Measurements from ENCODE around the gene SEC14L6.
A peak's percentile ranks its signal among the peaks of the same experiment; 100 is the strongest.

SEC14L6 gene

DNA sequence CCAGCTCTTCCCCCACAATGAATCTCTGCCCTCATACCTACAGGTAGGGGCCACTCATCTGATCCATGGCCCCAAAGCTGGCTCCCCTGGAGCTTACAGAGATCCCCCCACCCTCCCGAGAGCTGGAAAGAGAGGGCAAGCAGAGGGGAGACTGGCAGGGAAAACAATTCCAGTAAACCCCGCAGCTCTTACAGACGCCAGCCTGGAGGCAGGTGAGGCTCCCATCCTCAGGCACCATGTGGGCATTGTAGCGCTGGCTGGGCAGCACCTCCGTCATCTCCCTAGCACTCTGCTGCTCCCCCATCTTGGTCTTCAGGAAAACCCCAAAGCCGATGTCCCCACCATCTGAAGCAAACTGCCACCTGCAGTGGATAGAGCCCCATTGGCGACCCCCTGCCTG is 55.2 kb downstream of the SEC14L6 start:
- no peak for DNase-seq

DNA sequence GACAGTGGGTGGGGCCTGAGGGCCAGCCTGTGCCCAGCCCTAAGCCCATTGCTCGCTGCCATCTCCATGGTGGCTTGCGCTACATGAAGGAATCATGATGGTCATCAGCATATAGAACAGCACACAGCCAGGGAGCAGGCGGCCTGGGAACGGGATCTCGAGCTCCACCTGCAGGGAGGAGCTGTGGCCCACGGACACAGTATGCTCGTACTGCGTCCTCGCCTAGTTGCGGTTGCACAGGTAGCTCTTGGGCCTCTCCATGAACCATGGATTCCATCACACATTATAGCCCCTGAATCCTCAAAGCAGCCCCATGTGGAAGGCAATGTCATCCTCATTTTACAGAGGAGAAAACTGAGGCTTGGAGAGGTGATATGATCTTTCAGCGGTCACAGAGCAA is 56.1 kb downstream of the SEC14L6 start:
- no peak for DNase-seq

DNA sequence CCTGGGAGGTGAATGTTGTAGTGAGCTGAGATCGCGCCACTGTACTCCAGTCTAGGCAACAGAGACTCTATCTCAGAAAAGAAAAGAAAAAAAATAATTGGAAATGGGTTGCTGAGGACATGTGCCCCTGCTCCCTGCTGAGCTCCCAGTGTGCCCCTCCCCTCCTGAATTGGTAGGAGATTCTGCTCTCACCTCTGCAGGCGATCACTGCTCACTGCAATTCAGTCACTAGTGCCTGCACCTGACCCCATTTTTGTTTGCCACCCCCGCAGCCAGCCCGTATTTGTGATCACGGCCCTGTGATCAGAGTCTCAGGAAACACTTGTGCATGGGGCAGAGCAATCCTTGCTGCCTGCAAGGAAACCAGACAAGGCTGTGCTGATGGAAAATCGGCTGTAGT is 58.4 kb downstream of the SEC14L6 start:
- no peak for DNase-seq

DNA sequence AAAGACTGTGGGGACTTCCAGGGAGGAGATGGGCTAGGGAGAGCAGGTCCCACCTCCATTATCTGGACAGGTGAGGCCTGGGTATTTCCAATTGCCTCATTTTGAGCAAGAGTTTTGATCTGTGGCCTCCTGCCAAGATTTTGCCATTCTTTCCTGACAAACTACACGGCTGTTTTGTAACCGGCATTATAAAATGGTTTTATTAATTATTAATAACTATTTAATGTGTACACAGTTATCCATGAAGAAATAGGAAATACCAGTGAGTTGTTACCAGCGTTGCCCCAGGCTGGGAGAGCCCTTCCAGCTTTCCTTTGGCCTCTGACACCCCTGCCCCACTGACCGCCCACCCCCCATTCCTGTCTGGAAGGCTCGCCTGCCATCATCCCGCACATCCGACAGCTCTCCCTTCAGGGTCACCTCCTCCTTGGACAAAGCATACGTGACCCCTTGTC is 59.9 kb downstream of the SEC14L6 start:
- no peak for DNase-seq

DNA sequence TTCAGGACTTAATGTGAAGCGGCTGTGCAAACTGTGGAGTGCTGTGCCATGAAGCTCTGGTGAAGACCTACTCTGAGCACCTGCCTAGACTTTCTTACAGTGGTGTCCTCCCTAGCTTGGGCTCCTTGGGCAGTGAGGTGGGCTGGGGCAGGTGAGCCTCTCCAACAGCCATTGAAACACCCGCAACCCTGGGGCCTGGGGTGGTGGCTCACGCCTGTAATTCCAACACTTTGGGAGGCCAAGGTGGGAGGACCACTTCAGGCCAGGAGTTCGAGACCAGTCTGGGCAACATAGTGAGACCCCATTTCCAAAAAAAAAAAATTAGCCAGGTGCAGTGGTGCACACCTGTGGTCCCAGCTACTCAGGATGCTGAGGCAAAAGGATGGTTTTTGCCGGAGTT is 60.4 kb downstream of the SEC14L6 start:
- no peak for DNase-seq

DNA sequence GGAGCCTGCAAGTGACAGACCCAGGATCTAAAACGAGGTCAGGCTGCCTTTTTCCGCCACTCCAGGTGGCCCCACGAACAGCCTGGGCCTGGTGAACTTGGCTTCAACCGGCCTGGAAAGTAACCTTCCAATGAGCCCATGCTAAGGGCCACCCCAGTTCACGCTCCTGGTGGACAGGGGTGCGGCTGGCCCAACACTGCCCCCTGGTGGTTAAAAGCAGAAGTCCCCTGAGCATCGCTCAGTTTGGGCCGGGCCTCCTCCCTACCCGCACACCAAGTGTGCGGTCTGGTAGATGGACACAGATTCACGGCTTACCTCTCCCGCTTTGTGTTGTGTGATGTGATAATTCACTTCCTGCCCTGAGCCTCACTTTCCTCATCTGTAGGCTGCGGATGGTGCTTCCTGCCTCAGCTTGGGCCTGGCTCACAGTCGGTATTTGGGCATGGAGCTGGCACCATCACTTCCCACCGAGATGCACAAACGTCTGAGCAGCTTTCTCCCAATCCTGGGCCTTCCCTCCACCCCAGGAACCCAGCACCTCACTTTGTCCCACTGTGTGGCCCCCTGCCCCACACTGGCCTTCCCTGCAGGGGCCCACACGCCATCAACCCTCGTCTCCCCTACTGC is 61.1 kb downstream of the SEC14L6 start:
- peak; percentile 59 for DNase-seq

DNA sequence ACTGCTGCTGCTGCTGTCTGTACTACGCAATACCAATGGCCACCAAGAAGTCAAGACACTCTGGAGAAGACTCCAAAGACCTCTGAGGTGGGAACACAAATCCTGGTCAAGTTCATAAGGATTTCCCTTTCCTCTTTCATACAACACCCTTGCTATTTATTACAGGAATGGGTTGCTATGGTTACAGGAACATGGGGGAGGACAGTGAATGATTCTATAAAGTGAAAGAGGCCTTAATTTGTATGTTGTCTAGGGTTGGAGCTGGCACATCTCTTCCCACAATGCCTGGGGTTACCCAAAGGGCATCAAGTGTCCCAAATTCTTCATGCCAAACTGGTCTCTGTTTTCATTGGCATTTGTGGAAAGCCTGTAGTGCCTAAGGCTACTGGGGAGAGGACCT is 63.4 kb downstream of the SEC14L6 start:
- DNase-seq, result no peak

DNA sequence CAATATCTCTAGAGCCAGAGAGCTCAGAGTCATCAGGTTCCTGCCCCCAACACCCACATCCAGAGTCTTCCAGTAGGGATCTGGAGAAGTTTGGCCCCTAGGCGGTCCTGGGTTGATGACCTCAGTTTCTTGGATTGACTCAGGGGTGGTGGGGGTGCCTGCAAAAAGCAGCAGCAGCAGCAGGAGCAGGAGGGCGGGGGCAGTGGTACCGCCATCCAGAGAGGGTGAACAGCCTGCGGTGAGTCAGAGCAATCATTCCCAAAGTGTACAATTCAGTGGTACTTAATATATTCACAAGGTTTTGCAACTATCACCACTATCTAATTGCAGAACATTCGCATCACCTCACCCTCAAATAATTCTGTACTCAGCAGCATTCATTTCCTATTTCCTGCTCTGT is 64.8 kb downstream of the SEC14L6 start:
- no peak for DNase-seq

DNA sequence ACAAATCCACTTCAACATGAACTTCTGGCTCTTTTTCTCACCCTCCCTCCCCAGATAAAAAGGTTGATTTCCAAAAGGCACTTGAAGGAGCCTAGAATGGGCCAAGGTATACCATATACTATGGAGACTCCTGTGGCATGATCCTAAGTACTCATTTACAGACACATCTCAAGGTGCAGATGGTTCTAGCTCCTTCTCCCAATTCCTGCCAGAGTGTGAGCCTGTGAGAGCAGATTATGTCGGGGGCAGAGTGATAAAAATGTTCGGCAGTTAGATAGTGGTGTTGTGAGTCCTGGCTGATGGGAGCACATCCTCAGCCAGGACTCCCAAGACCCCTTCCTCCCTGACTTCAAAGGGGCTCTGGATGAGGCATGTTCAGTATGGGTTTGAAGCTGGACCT is 66.6 kb downstream of the SEC14L6 start:
- no peak for DNase-seq

DNA sequence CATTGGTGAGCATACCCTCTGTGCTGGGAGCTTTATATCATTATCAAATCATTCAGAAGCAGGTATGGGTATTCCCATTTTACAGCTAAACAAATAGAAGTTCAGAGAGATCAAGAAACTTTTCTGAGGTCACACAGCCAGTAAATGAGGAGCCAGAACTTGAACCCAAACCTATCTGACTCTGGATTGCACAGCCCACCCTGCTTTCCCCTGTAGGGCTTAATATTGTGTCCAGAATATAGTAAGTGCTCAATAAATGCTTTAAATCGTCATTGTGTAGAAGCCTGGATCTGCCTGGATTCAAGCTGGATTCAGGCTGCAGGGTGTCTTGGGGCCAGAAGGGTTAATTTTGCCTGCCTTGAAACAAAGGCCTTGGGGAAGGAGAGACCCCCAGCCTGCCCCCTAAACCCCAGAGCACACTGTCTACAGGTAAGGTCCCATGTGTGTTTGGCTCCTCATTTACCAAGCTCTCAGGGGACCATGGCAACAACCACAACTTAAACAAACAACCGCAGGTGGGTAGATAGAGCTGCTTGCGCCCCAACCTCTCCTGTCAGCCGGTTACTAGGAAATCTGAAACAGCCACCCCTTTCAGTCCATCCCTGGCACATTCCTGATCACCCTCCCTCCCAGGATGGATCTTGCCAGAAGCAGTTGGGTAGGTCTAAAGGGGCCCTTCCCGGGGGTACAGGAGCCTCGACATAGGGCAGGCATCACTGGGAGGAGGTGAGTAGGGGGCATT is 71.7 kb downstream of the SEC14L6 start:
- no peak for DNase-seq

DNA sequence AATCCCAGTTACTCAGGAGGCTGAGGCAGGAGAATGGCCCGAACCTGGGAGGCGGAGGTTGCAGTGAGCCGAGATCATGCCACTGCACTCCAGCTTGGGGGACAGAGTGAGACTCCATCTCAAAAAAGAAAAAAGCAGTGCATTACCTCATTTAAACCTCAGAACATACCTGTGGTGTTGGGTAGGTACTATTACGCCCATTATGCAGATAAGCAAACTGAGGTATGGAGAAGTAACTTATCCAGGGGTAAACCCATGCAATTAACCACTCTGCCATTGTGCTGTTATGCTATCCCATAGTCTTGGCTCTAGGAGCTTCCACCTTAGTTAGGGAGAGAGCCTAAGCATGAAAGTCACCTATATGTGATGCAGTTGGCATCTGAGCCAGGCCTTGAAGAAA is 72.4 kb downstream of the SEC14L6 start:
- DNase-seq, result no peak

DNA sequence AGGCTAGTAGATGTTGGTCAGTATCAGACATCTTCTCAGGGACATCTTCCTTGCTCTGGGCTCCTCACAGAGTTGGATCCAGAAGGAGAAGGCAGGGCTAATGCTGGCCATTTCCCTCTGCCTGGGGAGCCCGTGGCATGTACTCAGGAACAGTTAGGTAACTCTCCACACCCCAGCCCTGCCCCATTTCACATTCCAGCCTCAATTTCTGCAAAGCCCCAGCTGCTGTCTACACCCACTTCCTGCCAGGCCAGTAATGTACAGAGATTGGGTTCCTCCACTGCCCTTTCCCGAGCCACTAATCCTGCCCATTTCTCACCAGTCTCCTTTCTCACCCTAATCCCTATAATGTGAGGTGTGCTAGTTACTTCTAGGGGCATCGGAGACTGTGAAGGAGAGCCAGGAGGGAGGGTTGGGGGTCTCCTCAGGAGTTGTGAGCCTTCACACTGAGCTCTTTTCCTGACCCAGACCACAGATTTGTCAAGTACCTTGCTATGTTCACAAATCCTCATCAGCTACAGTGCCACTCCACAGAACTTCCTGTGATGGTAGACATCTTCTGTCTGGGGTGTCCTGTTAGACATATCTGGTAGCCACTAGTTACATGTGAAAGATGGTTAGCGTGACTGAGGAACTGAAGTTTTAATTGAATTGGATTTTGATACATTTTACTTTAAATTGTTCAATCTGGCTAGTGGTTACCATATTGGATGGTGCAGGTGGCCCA is 73.4 kb downstream of the SEC14L6 start:
- no peak for DNase-seq
